WTC11 (cell line): Measurements from ENCODE around the gene MEDAG. TPM values are rescaled to one million over a fixed set of nuclear protein-coding genes. Genes with fewer than 3 reads are reported as not detected.

Source experiments
- ATAC-seq: fragments of 200-7000 bp; cut with Tn5 transposase; 2 replicates; pipeline ENCODE4 v1.10.0; 2021; ENCODE audit warnings: mild to moderate bottlenecking, moderate library complexity
- CTCF ChIA-PET: fragments of 300-600 bp; sonication (Branson Sonifier 250); formaldehyde crosslinking; loops from one replicate; lab custom pipeline; 2021; ENCODE audit warnings: antibody characterized with exemption; lab: Charles Lee
- POLR2A ChIA-PET: fragments of 350-600 bp; sonication (Branson Sonifier 250); formaldehyde crosslinking; loops from one replicate; lab custom pipeline; 2021; ENCODE audit warnings: antibody characterized with exemption; lab: Charles Lee
- DNase-seq: peaks from one replicate; pipeline ENCODE4 v3.0.0; 2021; ENCODE audit warnings: low spot score
- H3K27ac Mint-ChIP-seq: 2 replicates; pipeline ENCODE4 v1.8.0; 2021; ENCODE audit warnings: mixed read lengths
- H3K27me3 Mint-ChIP-seq: 2 replicates; pipeline ENCODE4 v1.8.0; 2021; ENCODE audit warnings: low read depth, mild to moderate bottlenecking, moderate library complexity, mixed read lengths
- H3K36me3 Mint-ChIP-seq: 2 replicates; pipeline ENCODE4 v1.8.0; 2021; ENCODE audit warnings: mixed read lengths
- H3K4me1 Mint-ChIP-seq: 2 replicates; pipeline ENCODE4 v1.8.0; 2022; ENCODE audit warnings: mixed read lengths
- H3K4me3 Mint-ChIP-seq: 2 replicates; pipeline ENCODE4 v1.8.0; 2021; ENCODE audit warnings: mild to moderate bottlenecking, moderate library complexity, mixed read lengths
- H3K9me3 Mint-ChIP-seq: 2 replicates; pipeline ENCODE4 v1.8.0; 2021; ENCODE audit warnings: mixed read lengths
- AR ChIP-seq: fragments of 250-450 bp; sonication (Bioruptor Pico); IDR thresholded peaks from 2 replicates; pipeline ENCODE4 v1.9.0; 2021; ENCODE audit warnings: mild to moderate bottlenecking
- ATF1 ChIP-seq: sonication (generic); formaldehyde crosslinking; IDR thresholded peaks from 2 replicates; pipeline ENCODE4 v1.8.1; 2023; ENCODE audit warnings: mild to moderate bottlenecking, moderate library complexity, missing genetic modification reagents
- CBFB ChIP-seq: sonication (generic); formaldehyde crosslinking; IDR thresholded peaks from 2 replicates; pipeline ENCODE4 v1.8.1; 2022; ENCODE audit warnings: mild to moderate bottlenecking, low read depth, missing genetic modification reagents
- CTCF ChIP-seq: fragments of 200-600 bp; IDR thresholded peaks from 2 replicates; pipeline ENCODE4 v1.8.0; 2022; ENCODE audit warnings: antibody characterized with exemption
- E2F5 ChIP-seq: sonication (generic); formaldehyde crosslinking; IDR thresholded peaks from 2 replicates; pipeline ENCODE4 v1.8.1; 2022; ENCODE audit warnings: mild to moderate bottlenecking, moderate library complexity, missing genetic modification reagents
- FOXP1 ChIP-seq: sonication (generic); formaldehyde crosslinking; IDR thresholded peaks from 2 replicates; pipeline ENCODE4 v1.8.0; 2022; ENCODE audit warnings: missing genetic modification reagents, mild to moderate bottlenecking, moderate library complexity, borderline replicate concordance
- GRHL2 ChIP-seq: fragments of 250-450 bp; sonication (Bioruptor Pico); IDR thresholded peaks from 2 replicates; pipeline ENCODE4 v1.8.0; 2022; ENCODE audit warnings: mild to moderate bottlenecking, moderate library complexity; ENCODE audit not compliant: insufficient replicate concordance, severe bottlenecking
- JAZF1 ChIP-seq: fragments of 250-450 bp; sonication (Bioruptor Pico); IDR thresholded peaks from 2 replicates; pipeline ENCODE4 v1.9.0; 2021; ENCODE audit warnings: moderate library complexity, mild to moderate bottlenecking, inconsistent platforms
- NFATC4 ChIP-seq: fragments of 250-450 bp; sonication (Bioruptor Pico); IDR thresholded peaks from 2 replicates; pipeline ENCODE4 v1.9.0; 2021; ENCODE audit warnings: mild to moderate bottlenecking
- PREB ChIP-seq: sonication (generic); formaldehyde crosslinking; IDR thresholded peaks from 2 replicates; pipeline ENCODE4 v1.8.1; 2022; ENCODE audit warnings: mild to moderate bottlenecking, missing genetic modification reagents, moderate library complexity, borderline replicate concordance
- TEAD4 ChIP-seq: sonication (generic); formaldehyde crosslinking; IDR thresholded peaks from 2 replicates; pipeline ENCODE4 v1.8.0; 2022; ENCODE audit warnings: mild to moderate bottlenecking, missing genetic modification reagents
- USF1 ChIP-seq: sonication (generic); formaldehyde crosslinking; IDR thresholded peaks from 2 replicates; pipeline ENCODE4 v1.8.0; 2022; ENCODE audit warnings: mild to moderate bottlenecking, missing genetic modification reagents
- ZNF263 ChIP-seq: sonication (generic); formaldehyde crosslinking; IDR thresholded peaks from 2 replicates; pipeline ENCODE4 v1.8.1; 2022; ENCODE audit warnings: low read depth, mild to moderate bottlenecking, moderate library complexity, missing genetic modification reagents
- ZNF423 ChIP-seq: fragments of 250-450 bp; sonication (Bioruptor Pico); IDR thresholded peaks from 2 replicates; pipeline ENCODE4 v2.1.2; 2022; ENCODE audit warnings: mild to moderate bottlenecking, moderate library complexity
- ZNF671 ChIP-seq: fragments of 250-450 bp; sonication (Bioruptor Pico); IDR thresholded peaks from 2 replicates; pipeline ENCODE4 v1.8.0; 2021; ENCODE audit warnings: mild to moderate bottlenecking
- total RNA-seq: library from RNA; stranded (reverse); gene quantifications from 3 replicates; pipeline ENCODE4 v1.2.3, GENCODE V29; 2021
- TF ChIP-seq, protein P1 (sequence below): sonication (generic); formaldehyde crosslinking; IDR thresholded peaks from 2 replicates; pipeline ENCODE4 v1.8.1; 2023; ENCODE audit warnings: mild to moderate bottlenecking, missing genetic modification reagents
- TF ChIP-seq, protein P2 (sequence below): sonication (generic); formaldehyde crosslinking; conservative IDR thresholded peaks from 2 replicates; pipeline ENCODE4 v1.8.1; 2023; ENCODE audit warnings: mild to moderate bottlenecking, low read depth, missing genetic modification reagents, moderate library complexity
- TF ChIP-seq, protein P3 (sequence below): sonication (generic); formaldehyde crosslinking; conservative IDR thresholded peaks from 2 replicates; pipeline ENCODE4 v1.8.1; 2022; ENCODE audit warnings: mild to moderate bottlenecking, missing genetic modification reagents
- TF ChIP-seq, protein P4 (sequence below): fragments of 250-450 bp; sonication (Bioruptor Pico); IDR thresholded peaks from 2 replicates; pipeline ENCODE4 v1.9.0; 2021; ENCODE audit warnings: moderate library complexity, mild to moderate bottlenecking, inconsistent platforms, borderline replicate concordance
- TF ChIP-seq, protein P5 (sequence below): sonication (generic); formaldehyde crosslinking; IDR thresholded peaks from 2 replicates; pipeline ENCODE4 v1.8.0; 2022; ENCODE audit warnings: mild to moderate bottlenecking, missing genetic modification reagents

Gene MEDAG
- total RNA-seq, 1 experiment from 2014 or later = 2.1 TPM

DNA sequence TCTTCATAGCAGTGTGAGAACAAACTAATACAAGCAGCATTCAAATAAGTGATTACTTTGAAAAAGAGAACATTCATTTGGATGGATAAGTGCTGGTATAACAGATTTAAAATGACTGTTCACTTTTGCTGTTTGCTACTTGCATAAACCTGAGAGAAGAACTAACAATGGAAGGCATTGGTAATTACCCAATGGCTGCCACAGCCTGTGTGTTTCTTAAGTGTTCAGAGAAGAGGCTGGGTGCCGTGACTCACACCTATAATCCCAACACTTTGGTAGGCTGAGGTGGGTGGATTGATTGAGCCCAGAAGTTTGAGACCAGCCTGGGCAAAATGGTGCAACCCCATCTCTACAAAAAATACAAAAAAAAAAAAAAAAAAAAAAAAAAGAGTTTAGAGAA is 21.5 kb downstream of the MEDAG start:
- ATAC-seq (no peak), DNase-seq (no peak)
- Mint-ChIP-seq H3K36me3 (no peaks in the 10 kb centered on the region), H3K27ac (no peak overlapping the region), H3K9me3 (no peaks in the 10 kb centered on the region), H3K4me3 (no peak overlapping the region), H3K4me1 (peaks cover 22% of the 10 kb centered on the region), H3K27me3 (peaks cover 12% of the 10 kb centered on the region)
- ChIA-PET POLR2A (no interaction called here), CTCF (no interaction called here)
- no peak for TF ChIP-seq GRHL2
- TF ChIP-seq, protein P1, sequence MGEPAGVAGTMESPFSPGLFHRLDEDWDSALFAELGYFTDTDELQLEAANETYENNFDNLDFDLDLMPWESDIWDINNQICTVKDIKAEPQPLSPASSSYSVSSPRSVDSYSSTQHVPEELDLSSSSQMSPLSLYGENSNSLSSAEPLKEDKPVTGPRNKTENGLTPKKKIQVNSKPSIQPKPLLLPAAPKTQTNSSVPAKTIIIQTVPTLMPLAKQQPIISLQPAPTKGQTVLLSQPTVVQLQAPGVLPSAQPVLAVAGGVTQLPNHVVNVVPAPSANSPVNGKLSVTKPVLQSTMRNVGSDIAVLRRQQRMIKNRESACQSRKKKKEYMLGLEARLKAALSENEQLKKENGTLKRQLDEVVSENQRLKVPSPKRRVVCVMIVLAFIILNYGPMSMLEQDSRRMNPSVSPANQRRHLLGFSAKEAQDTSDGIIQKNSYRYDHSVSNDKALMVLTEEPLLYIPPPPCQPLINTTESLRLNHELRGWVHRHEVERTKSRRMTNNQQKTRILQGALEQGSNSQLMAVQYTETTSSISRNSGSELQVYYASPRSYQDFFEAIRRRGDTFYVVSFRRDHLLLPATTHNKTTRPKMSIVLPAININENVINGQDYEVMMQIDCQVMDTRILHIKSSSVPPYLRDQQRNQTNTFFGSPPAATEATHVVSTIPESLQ (CRISPR knock-in tag) = no peak
- TF ChIP-seq, protein P2, sequence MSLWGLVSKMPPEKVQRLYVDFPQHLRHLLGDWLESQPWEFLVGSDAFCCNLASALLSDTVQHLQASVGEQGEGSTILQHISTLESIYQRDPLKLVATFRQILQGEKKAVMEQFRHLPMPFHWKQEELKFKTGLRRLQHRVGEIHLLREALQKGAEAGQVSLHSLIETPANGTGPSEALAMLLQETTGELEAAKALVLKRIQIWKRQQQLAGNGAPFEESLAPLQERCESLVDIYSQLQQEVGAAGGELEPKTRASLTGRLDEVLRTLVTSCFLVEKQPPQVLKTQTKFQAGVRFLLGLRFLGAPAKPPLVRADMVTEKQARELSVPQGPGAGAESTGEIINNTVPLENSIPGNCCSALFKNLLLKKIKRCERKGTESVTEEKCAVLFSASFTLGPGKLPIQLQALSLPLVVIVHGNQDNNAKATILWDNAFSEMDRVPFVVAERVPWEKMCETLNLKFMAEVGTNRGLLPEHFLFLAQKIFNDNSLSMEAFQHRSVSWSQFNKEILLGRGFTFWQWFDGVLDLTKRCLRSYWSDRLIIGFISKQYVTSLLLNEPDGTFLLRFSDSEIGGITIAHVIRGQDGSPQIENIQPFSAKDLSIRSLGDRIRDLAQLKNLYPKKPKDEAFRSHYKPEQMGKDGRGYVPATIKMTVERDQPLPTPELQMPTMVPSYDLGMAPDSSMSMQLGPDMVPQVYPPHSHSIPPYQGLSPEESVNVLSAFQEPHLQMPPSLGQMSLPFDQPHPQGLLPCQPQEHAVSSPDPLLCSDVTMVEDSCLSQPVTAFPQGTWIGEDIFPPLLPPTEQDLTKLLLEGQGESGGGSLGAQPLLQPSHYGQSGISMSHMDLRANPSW = no peak
- no peak for TF ChIP-seq ATF1 (CRISPR knock-in tag)
- no peak for TF ChIP-seq FOXP1 (CRISPR knock-in tag)
- TF ChIP-seq ZNF423 (CRISPR knock-in tag) = no peak
- no peak for TF ChIP-seq AR (CRISPR knock-in tag)
- TF ChIP-seq, protein P3, sequence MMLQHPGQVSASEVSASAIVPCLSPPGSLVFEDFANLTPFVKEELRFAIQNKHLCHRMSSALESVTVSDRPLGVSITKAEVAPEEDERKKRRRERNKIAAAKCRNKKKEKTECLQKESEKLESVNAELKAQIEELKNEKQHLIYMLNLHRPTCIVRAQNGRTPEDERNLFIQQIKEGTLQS (CRISPR knock-in tag) = no peak
- no peak for TF ChIP-seq JAZF1 (CRISPR knock-in tag)
- no peak for TF ChIP-seq ZNF671 (CRISPR knock-in tag)
- no peak for TF ChIP-seq ZNF263 (CRISPR knock-in tag)
- no peak for TF ChIP-seq PREB (CRISPR knock-in tag)
- TF ChIP-seq, protein P4, sequence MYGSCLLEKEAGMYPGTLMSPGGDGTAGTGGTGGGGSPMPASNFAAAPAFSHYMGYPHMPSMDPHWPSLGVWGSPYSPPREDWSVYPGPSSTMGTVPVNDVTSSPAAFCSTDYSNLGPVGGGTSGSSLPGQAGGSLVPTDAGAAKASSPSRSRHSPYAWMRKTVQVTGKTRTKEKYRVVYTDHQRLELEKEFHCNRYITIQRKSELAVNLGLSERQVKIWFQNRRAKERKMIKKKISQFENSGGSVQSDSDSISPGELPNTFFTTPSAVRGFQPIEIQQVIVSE = no peak
- no peak for TF ChIP-seq CTCF
- TF ChIP-seq E2F5 = no peak
- TF ChIP-seq CBFB (CRISPR knock-in tag) = no peak
- no peak for TF ChIP-seq TEAD4 (CRISPR knock-in tag)
- TF ChIP-seq, protein P5, sequence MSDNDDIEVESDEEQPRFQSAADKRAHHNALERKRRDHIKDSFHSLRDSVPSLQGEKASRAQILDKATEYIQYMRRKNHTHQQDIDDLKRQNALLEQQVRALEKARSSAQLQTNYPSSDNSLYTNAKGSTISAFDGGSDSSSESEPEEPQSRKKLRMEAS (CRISPR knock-in tag) = no peak
- no peak for TF ChIP-seq NFATC4
- no peak for TF ChIP-seq USF1 (CRISPR knock-in tag)
